Measurements from ENCODE around the gene C1orf159. TPM values are rescaled to one million over a fixed set of nuclear protein-coding genes. Genes with fewer than 3 reads are reported as not detected.

C1orf159 gene
- total and polyA plus RNA-seq, 9 of the 15 experiments (the other 6 are each of a cell fraction or from before 2014, with no cell fraction given), result 0.28 to 54.9 (median 10.6) TPM

DNA sequence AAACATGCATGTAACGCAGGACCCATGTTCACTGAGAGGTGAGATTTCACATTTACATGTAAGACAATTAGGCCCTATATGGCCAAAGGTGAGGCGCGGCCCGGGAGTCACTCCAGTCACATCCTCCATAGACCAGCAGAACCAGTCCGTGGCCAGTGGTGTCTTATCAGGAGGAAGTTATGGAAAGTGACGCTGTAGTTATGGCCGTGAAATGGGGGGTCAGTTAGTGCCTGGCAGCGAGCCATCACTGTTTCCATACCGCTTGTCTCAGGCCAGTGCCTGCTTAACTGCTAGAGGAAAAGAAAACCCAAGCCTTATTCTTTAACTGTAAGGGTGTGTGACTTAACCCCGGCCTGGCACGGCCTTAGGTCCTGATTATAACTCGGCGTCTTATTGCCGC lies 6.1 kb downstream of the C1orf159 start (continued):
- TF ChIP-seq, protein P1, sequence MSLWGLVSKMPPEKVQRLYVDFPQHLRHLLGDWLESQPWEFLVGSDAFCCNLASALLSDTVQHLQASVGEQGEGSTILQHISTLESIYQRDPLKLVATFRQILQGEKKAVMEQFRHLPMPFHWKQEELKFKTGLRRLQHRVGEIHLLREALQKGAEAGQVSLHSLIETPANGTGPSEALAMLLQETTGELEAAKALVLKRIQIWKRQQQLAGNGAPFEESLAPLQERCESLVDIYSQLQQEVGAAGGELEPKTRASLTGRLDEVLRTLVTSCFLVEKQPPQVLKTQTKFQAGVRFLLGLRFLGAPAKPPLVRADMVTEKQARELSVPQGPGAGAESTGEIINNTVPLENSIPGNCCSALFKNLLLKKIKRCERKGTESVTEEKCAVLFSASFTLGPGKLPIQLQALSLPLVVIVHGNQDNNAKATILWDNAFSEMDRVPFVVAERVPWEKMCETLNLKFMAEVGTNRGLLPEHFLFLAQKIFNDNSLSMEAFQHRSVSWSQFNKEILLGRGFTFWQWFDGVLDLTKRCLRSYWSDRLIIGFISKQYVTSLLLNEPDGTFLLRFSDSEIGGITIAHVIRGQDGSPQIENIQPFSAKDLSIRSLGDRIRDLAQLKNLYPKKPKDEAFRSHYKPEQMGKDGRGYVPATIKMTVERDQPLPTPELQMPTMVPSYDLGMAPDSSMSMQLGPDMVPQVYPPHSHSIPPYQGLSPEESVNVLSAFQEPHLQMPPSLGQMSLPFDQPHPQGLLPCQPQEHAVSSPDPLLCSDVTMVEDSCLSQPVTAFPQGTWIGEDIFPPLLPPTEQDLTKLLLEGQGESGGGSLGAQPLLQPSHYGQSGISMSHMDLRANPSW (CRISPR knock-in tag; IDR thresholded peaks at IDR 0.05), result no peak; the same call in 1 of the 2 replicates
- no peak for TF ChIP-seq XRCC4 (IDR thresholded peaks at IDR 0.05; ENCODE audit: extremely low read depth, insufficient read depth, insufficient read length)
- TF ChIP-seq HDAC6 (IDR thresholded peaks at IDR 0.05; ENCODE audit: low read depth, low read length), result no peak
- TF ChIP-seq SMC3 (conservative IDR thresholded peaks at IDR 0.05; ENCODE audit: insufficient read depth, low read depth, low read length), result no peak
- TF ChIP-seq, protein P2, sequence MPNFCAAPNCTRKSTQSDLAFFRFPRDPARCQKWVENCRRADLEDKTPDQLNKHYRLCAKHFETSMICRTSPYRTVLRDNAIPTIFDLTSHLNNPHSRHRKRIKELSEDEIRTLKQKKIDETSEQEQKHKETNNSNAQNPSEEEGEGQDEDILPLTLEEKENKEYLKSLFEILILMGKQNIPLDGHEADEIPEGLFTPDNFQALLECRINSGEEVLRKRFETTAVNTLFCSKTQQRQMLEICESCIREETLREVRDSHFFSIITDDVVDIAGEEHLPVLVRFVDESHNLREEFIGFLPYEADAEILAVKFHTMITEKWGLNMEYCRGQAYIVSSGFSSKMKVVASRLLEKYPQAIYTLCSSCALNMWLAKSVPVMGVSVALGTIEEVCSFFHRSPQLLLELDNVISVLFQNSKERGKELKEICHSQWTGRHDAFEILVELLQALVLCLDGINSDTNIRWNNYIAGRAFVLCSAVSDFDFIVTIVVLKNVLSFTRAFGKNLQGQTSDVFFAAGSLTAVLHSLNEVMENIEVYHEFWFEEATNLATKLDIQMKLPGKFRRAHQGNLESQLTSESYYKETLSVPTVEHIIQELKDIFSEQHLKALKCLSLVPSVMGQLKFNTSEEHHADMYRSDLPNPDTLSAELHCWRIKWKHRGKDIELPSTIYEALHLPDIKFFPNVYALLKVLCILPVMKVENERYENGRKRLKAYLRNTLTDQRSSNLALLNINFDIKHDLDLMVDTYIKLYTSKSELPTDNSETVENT (CRISPR knock-in tag; IDR thresholded peaks at IDR 0.05), result no peak
- peak; percentile 47; the same call in 1 of the 2 replicates for TF ChIP-seq EP400 (IDR thresholded peaks at IDR 0.05)
- no peak for TF ChIP-seq BACH1 (tag; IDR thresholded peaks at IDR 0.05)
- TF ChIP-seq EWSR1 (IDR thresholded peaks at IDR 0.05; ENCODE audit: borderline replicate concordance, low read depth, partially characterized antibody), result no peak
- TF ChIP-seq, protein P3, sequence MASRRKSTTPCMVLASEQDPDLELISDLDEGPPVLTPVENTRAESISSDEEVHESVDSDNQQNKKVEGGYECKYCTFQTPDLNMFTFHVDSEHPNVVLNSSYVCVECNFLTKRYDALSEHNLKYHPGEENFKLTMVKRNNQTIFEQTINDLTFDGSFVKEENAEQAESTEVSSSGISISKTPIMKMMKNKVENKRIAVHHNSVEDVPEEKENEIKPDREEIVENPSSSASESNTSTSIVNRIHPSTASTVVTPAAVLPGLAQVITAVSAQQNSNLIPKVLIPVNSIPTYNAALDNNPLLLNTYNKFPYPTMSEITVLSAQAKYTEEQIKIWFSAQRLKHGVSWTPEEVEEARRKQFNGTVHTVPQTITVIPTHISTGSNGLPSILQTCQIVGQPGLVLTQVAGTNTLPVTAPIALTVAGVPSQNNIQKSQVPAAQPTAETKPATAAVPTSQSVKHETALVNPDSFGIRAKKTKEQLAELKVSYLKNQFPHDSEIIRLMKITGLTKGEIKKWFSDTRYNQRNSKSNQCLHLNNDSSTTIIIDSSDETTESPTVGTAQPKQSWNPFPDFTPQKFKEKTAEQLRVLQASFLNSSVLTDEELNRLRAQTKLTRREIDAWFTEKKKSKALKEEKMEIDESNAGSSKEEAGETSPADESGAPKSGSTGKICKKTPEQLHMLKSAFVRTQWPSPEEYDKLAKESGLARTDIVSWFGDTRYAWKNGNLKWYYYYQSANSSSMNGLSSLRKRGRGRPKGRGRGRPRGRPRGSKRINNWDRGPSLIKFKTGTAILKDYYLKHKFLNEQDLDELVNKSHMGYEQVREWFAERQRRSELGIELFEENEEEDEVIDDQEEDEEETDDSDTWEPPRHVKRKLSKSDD (conservative IDR thresholded peaks at IDR 0.05; ENCODE audit: low read length), result no peak
- TF ChIP-seq KAT2B (IDR thresholded peaks at IDR 0.05; ENCODE audit: low read depth, low read length), result no peak
- no peak for TF ChIP-seq STAG1 (CRISPR knock-in tag; IDR thresholded peaks at IDR 0.05; ENCODE audit: borderline replicate concordance)
- TF ChIP-seq ZNF311 (CRISPR knock-in tag; IDR thresholded peaks at IDR 0.05), result no peak
- TF ChIP-seq RAD51 (IDR thresholded peaks at IDR 0.05; ENCODE audit: borderline replicate concordance, low read depth), result peak; percentile 17; the same call in 1 of the 2 replicates
- no peak for TF ChIP-seq ZNF551 (CRISPR knock-in tag; IDR thresholded peaks at IDR 0.05)
- TF ChIP-seq NFYB (IDR thresholded peaks at IDR 0.05; ENCODE audit: extremely low read depth, insufficient read length), result no peak
- 0 out of 2 replicates have a peak, but pooled peaks have one; percentile 39 for TF ChIP-seq ZNF12 (CRISPR knock-in tag; IDR thresholded peaks at IDR 0.05)
- TF ChIP-seq TBP (optimal IDR thresholded peaks at IDR 0.05; ENCODE audit: low read depth, low read length), result no peak
- no peak for TF ChIP-seq DIDO1 (tag; IDR thresholded peaks at IDR 0.05; ENCODE audit: low read depth)
- 0 out of 2 replicates have a peak, but pooled peaks have one; percentile 25 for TF ChIP-seq ESRRA (IDR thresholded peaks at IDR 0.05; ENCODE audit: borderline replicate concordance, low read depth)
- TF ChIP-seq, protein P4, sequence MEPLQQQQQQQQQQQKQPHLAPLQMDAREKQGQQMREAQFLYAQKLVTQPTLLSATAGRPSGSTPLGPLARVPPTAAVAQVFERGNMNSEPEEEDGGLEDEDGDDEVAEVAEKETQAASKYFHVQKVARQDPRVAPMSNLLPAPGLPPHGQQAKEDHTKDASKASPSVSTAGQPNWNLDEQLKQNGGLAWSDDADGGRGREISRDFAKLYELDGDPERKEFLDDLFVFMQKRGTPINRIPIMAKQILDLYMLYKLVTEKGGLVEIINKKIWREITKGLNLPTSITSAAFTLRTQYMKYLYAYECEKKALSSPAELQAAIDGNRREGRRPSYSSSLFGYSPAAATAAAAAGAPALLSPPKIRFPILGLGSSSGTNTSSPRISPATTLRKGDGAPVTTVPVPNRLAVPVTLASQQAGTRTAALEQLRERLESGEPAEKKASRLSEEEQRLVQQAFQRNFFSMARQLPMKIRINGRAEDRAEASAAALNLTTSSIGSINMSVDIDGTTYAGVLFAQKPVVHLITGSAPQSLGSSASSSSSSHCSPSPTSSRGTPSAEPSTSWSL (CRISPR knock-in tag; IDR thresholded peaks at IDR 0.05; ENCODE audit: borderline replicate concordance), result no peak
